H1 (cell line): ENCODE results near the gene CACFD1. TPM values are rescaled to one million over a fixed set of nuclear protein-coding genes. Genes with fewer than 3 reads are reported as not detected.

ENCODE experiments used
- CTCF ChIA-PET: fragments of 300-600 bp; sonication (Branson Sonifier 250); formaldehyde crosslinking; loops from one replicate; lab custom pipeline; 2021; ENCODE audit not compliant: partially characterized antibody; lab: Charles Lee
- POLR2A ChIA-PET: fragments of 300-600 bp; sonication (Branson Sonifier 250); formaldehyde crosslinking; loops from one replicate; lab custom pipeline; 2021; ENCODE audit warnings: inconsistent platforms; ENCODE audit not compliant: partially characterized antibody; lab: Charles Lee
- DNase-seq, 2 experiments: peaks; one replicate each; pipeline versions ENCODE4 v3.0.0 to v3.0.0-alpha.2; 2010 to 2022; ENCODE audit warnings: low spot score in 2 of 2, low read depth in 1 of 2, mixed read lengths in 1 of 2
- FAIRE-seq: peaks from 2 replicates; lab custom pipeline; 2011; peaks lifted over from hg19 to GRCh38; lab: Jason Lieb, UNC
- H2AFZ ChIP-seq: 2 replicates; pipeline ENCODE4 v1.8.1; 2012; ENCODE audit warnings: low read length, inconsistent platforms
- H2AK5ac ChIP-seq: 2 replicates; pipeline ENCODE4 v1.6.1; 2013; ENCODE audit warnings: low read depth, low read length
- H2BK120ac ChIP-seq: replicated peaks from 2 replicates; pipeline ENCODE3; 2013; ENCODE audit warnings: low read depth, low read length, inconsistent platforms
- H2BK12ac ChIP-seq: 2 replicates; pipeline ENCODE4 v1.6.1; 2013; ENCODE audit warnings: low read depth, low read length
- H2BK15ac ChIP-seq: 2 replicates; pipeline ENCODE4 v1.6.1; 2013; ENCODE audit warnings: low read length
- H2BK20ac ChIP-seq: 2 replicates; pipeline ENCODE4 v1.6.1; 2013; ENCODE audit warnings: low read length
- H2BK5ac ChIP-seq: 2 replicates; pipeline ENCODE4 v1.6.1; 2013; ENCODE audit warnings: low read depth, low read length
- H3K14ac ChIP-seq: 2 replicates; pipeline ENCODE4 v1.6.1; 2013; ENCODE audit warnings: inconsistent platforms; ENCODE audit not compliant: insufficient read length
- H3K18ac ChIP-seq: 2 replicates; pipeline ENCODE4 v1.6.1; 2013; ENCODE audit warnings: low read length; ENCODE audit errors: extremely low read depth
- H3K23ac ChIP-seq: 2 replicates; pipeline ENCODE4 v1.6.1; 2013; ENCODE audit warnings: inconsistent platforms; ENCODE audit not compliant: insufficient read length
- H3K23me2 ChIP-seq: 2 replicates; pipeline ENCODE4 v1.6.1; 2013; ENCODE audit warnings: low read depth, low read length
- H3K27ac ChIP-seq: 2 replicates; pipeline ENCODE4 v1.6.1; 2011; ENCODE audit warnings: low read depth, low read length, inconsistent platforms
- H3K27me3 ChIP-seq, 4 experiments: replicated peaks in 1 of 4; 1 replicate in 1 of 4; 2 replicates in 3 of 4; pipeline versions ENCODE4 v1.6.1 to v1.8.1; 2011 to 2013; ENCODE audit warnings: low read length in 3 of 4, mild to moderate bottlenecking in 3 of 4, inconsistent platforms in 2 of 4, mixed read lengths in 2 of 4, moderate library complexity in 1 of 4; ENCODE audit not compliant: control insufficient read depth in 3 of 4, insufficient read depth in 3 of 4; ENCODE audit errors: extremely low read depth in 1 of 4
- H3K36me3 ChIP-seq, 4 experiments: 2 replicates each; pipeline versions ENCODE4 v1.6.1 to v1.8.1; 2011 to 2013; ENCODE audit warnings: mild to moderate bottlenecking in 4 of 4, low read length in 3 of 4, moderate library complexity in 2 of 4, control low read depth in 1 of 4, inconsistent platforms in 1 of 4; ENCODE audit not compliant: insufficient read depth in 4 of 4, control insufficient read depth in 2 of 4
- H3K4ac ChIP-seq: replicated peaks from 2 replicates; pipeline ENCODE3; 2013; ENCODE audit warnings: low read length, low read depth, mixed read lengths, inconsistent platforms; ENCODE audit not compliant: insufficient read length
- H3K4me1 ChIP-seq, 4 experiments: replicated peaks in 1 of 4; 1 replicate in 1 of 4; 2 replicates in 3 of 4; pipeline versions ENCODE4 v1.6.1 to v1.8.1; 2011 to 2013; ENCODE audit warnings: low read length in 3 of 4, inconsistent platforms in 2 of 4, mixed read lengths in 1 of 4; ENCODE audit not compliant: insufficient read depth in 4 of 4, control insufficient read depth in 3 of 4
- H3K4me2 ChIP-seq, 2 experiments: 2 replicates each; pipeline versions ENCODE4 v1.6.1 to v1.8.1; 2011 to 2013; ENCODE audit warnings: low read depth in 2 of 2, low read length in 2 of 2, control low read depth in 1 of 2, inconsistent platforms in 1 of 2, mild to moderate bottlenecking in 1 of 2; ENCODE audit not compliant: insufficient read depth in 1 of 2
- H3K4me3 ChIP-seq, 4 experiments: fragments of 200-600, 300-600 bp in 1 of 4; sonication (generic), shearing (Covaris generic), sonication (Bioruptor Twin) in 1 of 4; 2 replicates each; pipeline versions ENCODE4 v1.5.1 to v1.8.1; 2011 to 2016; ENCODE audit warnings: low read length in 4 of 4, low read depth in 3 of 4, control low read depth in 2 of 4, inconsistent platforms in 2 of 4, mild to moderate bottlenecking in 2 of 4, mixed read lengths in 1 of 4, moderate library complexity in 1 of 4; ENCODE audit not compliant: insufficient read depth in 2 of 4; ENCODE audit errors: extremely low read depth in 1 of 4
- H3K56ac ChIP-seq: replicated peaks from 2 replicates; pipeline ENCODE3; 2013; ENCODE audit warnings: low read depth, mild to moderate bottlenecking, mixed read lengths, low read length, inconsistent platforms; ENCODE audit not compliant: insufficient read length
- H3K79me1 ChIP-seq: 2 replicates; pipeline ENCODE4 v1.6.1; 2013; ENCODE audit warnings: low read depth, low read length, control low read depth
- H3K79me2 ChIP-seq, 2 experiments: 2 replicates each; pipeline versions ENCODE4 v1.6.1 to v1.8.1; 2012 to 2013; ENCODE audit warnings: low read length in 2 of 2, mild to moderate bottlenecking in 2 of 2, inconsistent platforms in 1 of 2; ENCODE audit not compliant: insufficient read depth in 2 of 2, control insufficient read depth in 1 of 2
- H3K9ac ChIP-seq, 4 experiments: replicated peaks in 1 of 4; 1 replicate in 1 of 4; 2 replicates in 3 of 4; pipeline versions ENCODE4 v1.6.1 to v1.8.1; 2011 to 2013; ENCODE audit warnings: low read depth in 3 of 4, low read length in 3 of 4, control low read depth in 2 of 4, mild to moderate bottlenecking in 2 of 4, moderate library complexity in 2 of 4, inconsistent platforms in 1 of 4; ENCODE audit errors: extremely low read depth in 1 of 4
- H3K9me3 ChIP-seq, 2 experiments: 2 replicates each; pipeline versions ENCODE4 v1.6.1 to v1.8.1; 2012 to 2013; ENCODE audit warnings: mild to moderate bottlenecking in 2 of 2, moderate library complexity in 2 of 2, control low read depth in 1 of 2, inconsistent platforms in 1 of 2, low read depth in 1 of 2, low read length in 1 of 2, mixed read lengths in 1 of 2; ENCODE audit not compliant: insufficient read depth in 2 of 2
- H4K20me1 ChIP-seq, 2 experiments: replicated peaks in 1 of 2; 2 replicates each; pipeline versions ENCODE3 to v1.8.1; 2011 to 2013; ENCODE audit warnings: inconsistent platforms in 2 of 2, low read length in 2 of 2, mild to moderate bottlenecking in 1 of 2; ENCODE audit not compliant: insufficient read depth in 2 of 2, control insufficient read depth in 1 of 2
- H4K5ac ChIP-seq: 2 replicates; pipeline ENCODE4 v1.6.1; 2013; ENCODE audit warnings: low read length, low read depth, mixed read lengths, inconsistent platforms; ENCODE audit not compliant: insufficient read length
- H4K8ac ChIP-seq: 2 replicates; pipeline ENCODE4 v1.8.0; 2013; ENCODE audit warnings: mild to moderate bottlenecking, moderate library complexity, low read length, inconsistent platforms; ENCODE audit not compliant: insufficient read depth; ENCODE audit errors: extremely low read depth
- H4K91ac ChIP-seq: replicated peaks from 2 replicates; pipeline ENCODE3; 2013; ENCODE audit warnings: low read length, mixed read lengths, inconsistent platforms; ENCODE audit not compliant: insufficient read length
- BACH1 ChIP-seq: IDR thresholded peaks from 2 replicates; pipeline ENCODE4 v1.6.1; 2012; ENCODE audit warnings: low read length, improper control_type of control experiment
- NANOG ChIP-seq: IDR thresholded peaks from 2 replicates; pipeline ENCODE4 v1.6.1; 2011; ENCODE audit warnings: low read length, low read depth, mild to moderate bottlenecking, inconsistent platforms; ENCODE audit not compliant: insufficient read depth, poor library complexity, severe bottlenecking
- RAD21 ChIP-seq, 2 experiments: IDR thresholded peaks in 1 of 2; conservative IDR thresholded peaks in 1 of 2; 2 replicates each; pipeline ENCODE4 v1.6.1; 2011; ENCODE audit warnings: low read depth in 2 of 2, low read length in 2 of 2, improper control_type of control experiment in 1 of 2, inconsistent platforms in 1 of 2, mild to moderate bottlenecking in 1 of 2, moderate library complexity in 1 of 2
- WGBS, 2 experiments: shearing (Covaris generic) in 1 of 2; methylation state at CpG; one replicate each; pipeline versions ENCODE4 v1.1.6 to v1.1.7; 2013 to 2015; ENCODE audit warnings: low lambda C conversion rate in 2 of 2, mixed read lengths in 2 of 2, inconsistent platforms in 1 of 2, low coverage in 1 of 2, missing lambda C conversion rate in 1 of 2; ENCODE audit not compliant: insufficient replicate concordance in 2 of 2, insufficient coverage in 1 of 2, insufficient read length in 1 of 2; ENCODE audit errors: extremely low coverage in 1 of 2, missing lambda C conversion rate in 1 of 2; 5-methylcytosine and 5-hydroxymethylcytosine counted together
- polyA plus RNA-seq, 7 experiments: library from polyadenylated mRNA; depleted of rRNA in 3 of 7; stranded (reverse) in 5 of 7; unstranded in 2 of 7; fragments of >200 nt in 5 of 7; fragments of 200-250 nt in 2 of 7; gene quantifications; 1 replicate in 5 of 7; 2 replicates in 1 of 7; 4 replicates in 1 of 7; pipeline versions ENCODE4 v1.2.1 to v1.2.3, GENCODE V29; 2011 to 2013; ENCODE audit warnings: missing spikeins in 2 of 7, mixed read lengths in 2 of 7
- total RNA-seq: library from RNA; stranded (reverse); fragmentation: NEBNext Ultra II Directional; extraction: Animal tissue kit (Norgen Biotek cat#: 25700); gene quantifications from 2 replicates; pipeline ENCODE4 v1.2.1, GENCODE V29; 2021

Gene CACFD1
- total and polyA plus RNA-seq, 2 of the 8 experiments (the other 6 are each of a cell fraction or from before 2014, with no cell fraction given): 13.4 to 15.5 TPM

DNA sequence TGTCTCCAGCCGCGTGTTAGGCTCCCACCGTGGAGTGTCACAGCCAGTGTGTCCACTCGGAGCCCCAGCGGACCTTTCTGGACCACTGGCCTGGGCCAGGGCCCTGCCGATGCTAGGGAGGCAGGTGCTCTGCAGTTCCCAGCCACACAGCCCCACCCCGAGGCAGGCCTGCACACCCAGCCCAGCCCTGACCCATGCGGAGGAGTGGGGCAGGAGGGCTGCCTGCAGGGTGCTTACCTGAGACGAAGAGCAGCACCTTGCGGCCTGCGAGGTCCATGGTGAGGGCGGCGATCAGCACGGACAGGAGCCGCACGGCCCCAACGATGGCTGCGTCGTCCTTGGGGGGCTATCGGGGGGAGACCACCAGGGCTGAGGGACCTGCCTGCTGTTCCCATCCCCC, 14.0 kb downstream of the CACFD1 start:
- Histone ChIP-seq H3K4me1 (peaks cover 0 to 7% (median 3%) of the 10 kb centered on the region in 4 experiments; a peak in 5 of 7 replicates), H2BK5ac (no peak overlapping the region), H4K8ac (no peak overlapping the region; the same call in 1 of the 2 replicates), H3K56ac (no peak overlapping the region), H3K18ac (no peak overlapping the region), H3K4ac (no peak overlapping the region), H3K27me3 (no peaks in the 10 kb centered on the region), H3K9me3 (no peaks in the 10 kb centered on the region), H4K91ac (no peak overlapping the region), H3K23me2 (peaks cover 2% of the 10 kb centered on the region; the same call in 1 of the 2 replicates), H3K14ac (no peak overlapping the region), H2BK120ac (no peak overlapping the region), H3K79me1 (peaks cover 2% of the 10 kb centered on the region), H2BK12ac (no peak overlapping the region), H3K36me3 (peaks cover 0 to 26% (median 6%) of the 10 kb centered on the region in 4 experiments; a peak in 5 of 8 replicates), H2AK5ac (no peak overlapping the region), H2BK20ac (no peak overlapping the region), H3K4me2 (no peak overlapping the region), H3K23ac (no peak overlapping the region), H3K27ac (no peak overlapping the region), H3K4me3 (no peak overlapping the region), H4K20me1 (peaks cover 4 to 34% of the 10 kb centered on the region in 2 experiments), H2AFZ (no peak overlapping the region), H2BK15ac (no peak overlapping the region), H4K5ac (no peak overlapping the region), H3K9ac (no peak overlapping the region), H3K79me2 (peaks cover 0 to 6% of the 10 kb centered on the region in 2 experiments; a peak in 1 of 4 replicates)
- no peak for DNase-seq
- 92% methylated on average over 16 of the region's 20 CpGs; no CpG with 5 or more reads in 1 of the 2 experiments for WGBS, 2 experiments
- FAIRE-seq: no peak
- POLR2A ChIA-PET: interaction anchor here (1.1 kb wide), 1 partner anchor 10 kb away, joined by 4 read pairs; no protein-coding TSS in a partner anchor
- CTCF ChIA-PET: interaction anchor here (0.7 to 1.9 kb wide), 6 partner anchors 10 to 107 kb away, joined by 3 to 8 read pairs (median 4); no protein-coding TSS in a partner anchor
- TF ChIP-seq BACH1: no peak
- no peak for TF ChIP-seq RAD21 (IDR thresholded peaks at IDR 0.05 in 1 of 2, conservative IDR thresholded peaks at IDR 0.05 in 1 of 2; ENCODE audit: low read depth in 2 of 2, low read length in 2 of 2)
- no peak for TF ChIP-seq NANOG
